HG02973 (cell line): ENCODE results near the gene CSNK1G1.
"Not testable (repeated sequence)": the region's sequence is repeated elsewhere in the genome, so short reads cannot be mapped to it uniquely, and the experiment has no call there.

Experiments
- ATAC-seq: cut with Tn5 transposase; IDR thresholded peaks from one replicate; pipeline ENCODE4 v1.9.1; 2021; ENCODE audit warnings: moderate library complexity; ENCODE audit not compliant: unreplicated experiment

The CSNK1G1 gene

GRCh38 chr15:64246364-64247189 lies 109.4 kb downstream of the CSNK1G1 start:
- ATAC-seq: peak; percentile 85

- no peak for ATAC-seq
These were observed 110.6 kb downstream of the CSNK1G1 start for GRCh38 chr15:64245405-64245804.

GRCh38 chr15:64237677-64238076 lies 118.3 kb downstream of the CSNK1G1 start:
- ATAC-seq: no peak

- ATAC-seq: no peak
These were observed 119.6 kb downstream of the CSNK1G1 start for GRCh38 chr15:64236156-64236894.

GRCh38 chr15:64235552-64235951 lies 120.4 kb downstream of the CSNK1G1 start:
- no peak for ATAC-seq

GRCh38 chr15:64233299-64233698 lies 122.7 kb downstream of the CSNK1G1 start:
- ATAC-seq: no peak

- ATAC-seq: no peak
These were observed 123.6 kb downstream of the CSNK1G1 start for GRCh38 chr15:64232400-64232799.

GRCh38 chr15:64229129-64229724 lies 126.7 kb downstream of the CSNK1G1 start:
- no peak for ATAC-seq

- ATAC-seq: no peak
These were observed 130.2 kb downstream of the CSNK1G1 start for GRCh38 chr15:64225804-64226203.

GRCh38 chr15:64224511-64224910 lies 131.5 kb downstream of the CSNK1G1 start:
- ATAC-seq: no peak

GRCh38 chr15:64223882-64224281 lies 132.1 kb downstream of the CSNK1G1 start:
- no peak for ATAC-seq

- no peak for ATAC-seq
These were observed 133.2 kb downstream of the CSNK1G1 start for GRCh38 chr15:64222573-64223366.

GRCh38 chr15:64221911-64222310 lies 134.1 kb downstream of the CSNK1G1 start:
- not testable (repeated sequence) for ATAC-seq

- ATAC-seq: not testable (repeated sequence)
These were observed 138.6 kb downstream of the CSNK1G1 start for GRCh38 chr15:64217429-64217750.

GRCh38 chr15:64216730-64217428 lies 139.1 kb downstream of the CSNK1G1 start:
- no peak for ATAC-seq

GRCh38 chr15:64216196-64216595 lies 139.8 kb downstream of the CSNK1G1 start:
- no peak for ATAC-seq

- no peak for ATAC-seq
These were observed 142.3 kb downstream of the CSNK1G1 start for GRCh38 chr15:64213646-64214045.

- ATAC-seq: no peak
These were observed 144.3 kb downstream of the CSNK1G1 start for GRCh38 chr15:64211696-64212095.

- ATAC-seq: no peak
These were observed 145.6 kb downstream of the CSNK1G1 start for GRCh38 chr15:64210371-64210770.

- ATAC-seq: no peak
These were observed 146.2 kb downstream of the CSNK1G1 start for GRCh38 chr15:64209680-64210334.
